ENCODE results near the gene HPGD. TPM values are rescaled to one million over a fixed set of nuclear protein-coding genes. Genes with fewer than 3 reads are reported as not detected.

The HPGD gene
- 0.39 TPM in 1 of 2 replicates, not detected in the other for total RNA-seq

GRCh38 chr4:174522183-174523024, at the start of gene HPGD:
Gene HPGD, minus strand, starts transcription at chr4:174522488. Its CDS starts 37 bp downstream, at chr4:174522451.

Other genes with a start within 250 kb of the HPGD start
- gene FBXO8, start 238.8 kb downstream of the HPGD start, total RNA-seq = 12.6 and 23.0 TPM in 2 replicates
- gene CEP44, start 238.6 kb downstream of the HPGD start, total RNA-seq = 8.0 TPM in 2 replicates